ENCODE measurements around the gene CCDC171. TPM values are rescaled to one million over a fixed set of nuclear protein-coding genes. Genes with fewer than 3 reads are reported as not detected.
"Not testable (repeated sequence)": the region's sequence is repeated elsewhere in the genome, so short reads cannot be mapped to it uniquely, and the experiment has no call there.

CCDC171 gene
- total RNA-seq, 2 donors from 2014 or later: 2.5 to 5.5 TPM

DNA sequence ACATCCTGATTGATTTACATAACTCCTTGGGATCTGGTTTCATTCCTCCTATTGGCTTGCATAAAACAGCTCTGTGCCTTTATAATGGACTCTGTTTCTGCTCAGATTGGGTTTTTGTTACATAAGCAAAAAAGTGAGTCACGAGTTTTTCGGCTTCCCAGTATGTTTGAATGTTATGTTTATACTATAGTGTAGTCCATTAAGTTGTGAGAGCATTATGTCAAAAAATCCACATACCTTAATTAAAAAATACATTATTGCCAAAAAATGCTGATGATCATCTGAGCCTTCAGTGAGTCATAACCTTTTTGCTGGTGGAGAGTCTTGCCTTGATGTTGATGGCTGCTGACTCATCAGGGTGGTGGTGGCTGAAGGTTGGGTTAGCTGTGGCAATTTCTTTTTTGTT, 144.6 kb downstream of the CCDC171 start:
- Mint-ChIP-seq H3K27ac (no peak overlapping the region), H3K4me1 (no peaks in the 10 kb centered on the region), H3K27me3 (no peaks in the 10 kb centered on the region), H3K9me3 (no peaks in the 10 kb centered on the region), H3K36me3 (ENCODE audit: low read depth) (no peaks in the 10 kb centered on the region), H3K4me3 (no peak overlapping the region)
- no peak for ATAC-seq (replicated peaks)

GRCh38 chr9:15699876-15700559, 147.2 kb downstream of the CCDC171 start:
- not testable (repeated sequence) for H3K36me3 Mint-ChIP-seq (ENCODE audit: low read depth); H3K27ac Mint-ChIP-seq; H3K27me3 Mint-ChIP-seq; ATAC-seq (replicated peaks); H3K4me1 Mint-ChIP-seq; H3K4me3 Mint-ChIP-seq; H3K9me3 Mint-ChIP-seq

- Mint-ChIP-seq H3K4me3 (no peak overlapping the region), H3K9me3 (no peaks in the 10 kb centered on the region), H3K27ac (no peak overlapping the region), H3K36me3 (ENCODE audit: low read depth) (no peaks in the 10 kb centered on the region), H3K4me1 (no peaks in the 10 kb centered on the region), H3K27me3 (no peaks in the 10 kb centered on the region)
- no peak for ATAC-seq (replicated peaks)
These were observed 154.2 kb downstream of the CCDC171 start for GRCh38 chr9:15707000-15707399.

GRCh38 chr9:15711531-15711930, 158.7 kb downstream of the CCDC171 start:
- H3K4me1 Mint-ChIP-seq: no peaks in the 10 kb centered on the region
- no peaks in the 10 kb centered on the region for H3K27me3 Mint-ChIP-seq
- no peak overlapping the region for H3K4me3 Mint-ChIP-seq
- H3K27ac Mint-ChIP-seq: no peak overlapping the region
- H3K9me3 Mint-ChIP-seq: no peaks in the 10 kb centered on the region
- no peak for ATAC-seq (replicated peaks)
- no peaks in the 10 kb centered on the region for H3K36me3 Mint-ChIP-seq (ENCODE audit: low read depth)

DNA sequence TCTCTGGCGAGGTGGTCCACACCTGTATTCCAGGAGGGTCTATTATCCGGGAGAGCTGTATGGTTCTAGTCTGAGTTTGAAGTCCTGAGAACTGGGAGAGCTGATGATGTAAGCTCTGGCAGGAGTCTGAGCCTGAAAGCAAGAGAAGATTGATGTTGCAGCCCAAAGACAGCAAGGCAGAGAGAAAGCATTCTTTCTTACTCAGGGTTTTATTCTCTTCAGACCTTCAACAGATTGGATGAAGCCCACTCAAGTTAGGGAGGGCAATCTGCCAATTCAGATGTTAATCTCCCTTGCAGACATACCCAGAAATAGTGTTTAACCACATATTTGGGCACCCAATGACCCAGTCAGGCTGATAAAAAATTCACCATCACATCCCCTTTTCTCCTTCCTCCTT, 159.1 kb downstream of the CCDC171 start:
- no peaks in the 10 kb centered on the region for H3K27me3 Mint-ChIP-seq
- no peak overlapping the region for H3K27ac Mint-ChIP-seq
- no peak for ATAC-seq (replicated peaks)
- H3K36me3 Mint-ChIP-seq (ENCODE audit: low read depth): no peaks in the 10 kb centered on the region
- no peak overlapping the region for H3K4me3 Mint-ChIP-seq
- no peaks in the 10 kb centered on the region for H3K4me1 Mint-ChIP-seq
- no peaks in the 10 kb centered on the region for H3K9me3 Mint-ChIP-seq

- no peak for ATAC-seq (replicated peaks)
- Mint-ChIP-seq H3K27ac (no peak overlapping the region), H3K4me1 (no peaks in the 10 kb centered on the region), H3K4me3 (no peak overlapping the region), H3K36me3 (ENCODE audit: low read depth) (no peaks in the 10 kb centered on the region), H3K27me3 (no peaks in the 10 kb centered on the region), H3K9me3 (no peaks in the 10 kb centered on the region)
These were observed 161.9 kb downstream of the CCDC171 start for GRCh38 chr9:15714746-15715145.

DNA sequence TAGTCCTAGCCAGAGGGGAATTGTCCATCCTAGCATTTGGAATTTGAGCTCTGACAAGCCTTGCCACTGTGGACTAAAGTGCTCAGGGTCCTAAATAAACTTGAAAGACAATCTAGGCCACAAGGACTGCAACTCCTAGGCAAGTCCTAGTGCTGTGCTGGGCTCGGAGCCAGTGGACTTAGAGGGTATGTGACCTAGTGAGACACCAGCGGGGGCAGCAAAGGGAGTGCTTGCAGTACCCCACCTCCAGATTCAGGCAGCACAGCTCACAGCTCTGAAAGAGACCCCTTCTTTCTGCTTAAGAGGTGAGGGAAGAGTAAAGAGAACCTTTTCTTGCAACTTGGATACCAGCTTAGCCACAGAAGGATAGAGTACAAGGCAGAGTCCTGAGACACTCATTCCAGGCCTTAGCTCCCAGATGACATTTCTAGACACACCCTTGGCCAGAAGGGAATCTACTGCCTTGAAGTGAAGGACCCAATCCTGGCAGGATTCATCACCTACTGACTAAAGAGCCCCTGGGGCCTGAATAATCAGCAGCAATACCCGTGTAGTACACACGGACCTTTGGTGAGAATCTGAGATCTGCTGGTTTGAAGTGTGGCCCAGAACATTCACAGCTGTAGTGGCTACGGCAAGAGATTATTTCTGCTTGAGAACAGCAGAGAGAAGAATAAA, 164.6 kb downstream of the CCDC171 start:
- no peak for ATAC-seq (replicated peaks)
- no peaks in the 10 kb centered on the region for H3K9me3 Mint-ChIP-seq
- no peaks in the 10 kb centered on the region for H3K36me3 Mint-ChIP-seq (ENCODE audit: low read depth)
- no peaks in the 10 kb centered on the region for H3K4me1 Mint-ChIP-seq
- H3K27ac Mint-ChIP-seq: no peak overlapping the region
- no peaks in the 10 kb centered on the region for H3K27me3 Mint-ChIP-seq
- H3K4me3 Mint-ChIP-seq: no peak overlapping the region

DNA sequence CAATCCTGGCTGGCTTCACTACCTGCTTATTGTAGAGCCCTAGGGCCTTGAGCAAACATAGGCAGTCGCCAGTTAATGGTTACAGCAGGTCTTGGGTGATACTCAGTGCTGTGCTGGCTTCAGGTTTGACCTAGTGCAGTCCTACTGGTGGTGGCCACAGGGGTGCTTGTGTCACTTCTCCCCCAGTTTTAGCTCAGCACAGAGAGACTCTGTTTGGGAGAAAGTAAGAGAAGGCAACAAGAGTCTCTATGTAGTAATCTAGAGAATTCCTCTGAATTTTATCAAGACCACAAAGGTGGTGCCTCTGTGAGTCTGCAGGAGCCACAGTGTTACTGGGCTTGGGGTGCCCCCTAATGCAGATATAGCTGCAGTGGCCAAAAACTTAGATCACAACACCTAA, 165.6 kb downstream of the CCDC171 start:
- H3K27me3 Mint-ChIP-seq: no peaks in the 10 kb centered on the region
- no peaks in the 10 kb centered on the region for H3K9me3 Mint-ChIP-seq
- no peak for ATAC-seq (replicated peaks)
- no peaks in the 10 kb centered on the region for H3K36me3 Mint-ChIP-seq (ENCODE audit: low read depth)
- H3K27ac Mint-ChIP-seq: no peak overlapping the region
- no peak overlapping the region for H3K4me3 Mint-ChIP-seq
- no peaks in the 10 kb centered on the region for H3K4me1 Mint-ChIP-seq

DNA sequence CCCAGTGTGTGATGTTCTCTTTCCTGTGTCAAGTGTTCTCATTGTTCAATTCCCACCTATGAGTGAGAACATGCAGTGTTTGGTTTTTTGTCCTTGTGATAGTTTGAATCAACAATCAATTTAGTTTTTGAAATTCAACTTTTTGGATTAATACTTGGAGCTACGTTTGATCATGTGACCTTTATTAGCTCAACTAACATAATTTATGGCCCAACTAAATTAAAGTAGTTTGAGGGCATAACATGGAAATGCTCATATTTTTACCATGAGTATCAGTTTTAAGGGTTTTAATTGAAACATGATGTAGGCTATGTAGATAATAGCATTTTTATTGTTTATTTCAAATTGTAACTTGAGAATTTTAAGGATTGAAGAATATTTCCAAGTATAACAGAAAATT, 168.0 kb downstream of the CCDC171 start:
- no peaks in the 10 kb centered on the region for H3K9me3 Mint-ChIP-seq
- H3K4me3 Mint-ChIP-seq: no peak overlapping the region
- no peaks in the 10 kb centered on the region for H3K4me1 Mint-ChIP-seq
- no peak for ATAC-seq (replicated peaks)
- no peaks in the 10 kb centered on the region for H3K36me3 Mint-ChIP-seq (ENCODE audit: low read depth)
- no peaks in the 10 kb centered on the region for H3K27me3 Mint-ChIP-seq
- H3K27ac Mint-ChIP-seq: no peak overlapping the region

DNA sequence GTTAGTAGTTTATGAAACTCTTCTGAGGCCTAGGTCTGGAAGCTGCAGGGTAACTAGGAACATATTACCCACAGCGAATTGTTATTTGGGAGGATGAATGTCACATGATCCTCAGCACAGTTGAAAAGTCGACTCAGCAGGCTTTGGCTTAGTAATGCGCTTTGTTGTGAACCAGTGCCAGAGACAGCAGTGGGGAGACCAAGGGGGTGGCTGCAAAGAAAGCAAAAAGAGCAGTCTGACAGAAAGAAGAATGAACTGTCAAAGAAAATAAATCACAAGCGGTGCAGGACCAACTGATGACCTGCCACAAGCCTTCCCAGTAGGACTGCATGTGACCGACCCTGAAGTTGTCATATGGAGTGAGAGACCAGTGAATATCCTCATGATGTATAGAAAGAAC, 170.0 kb downstream of the CCDC171 start:
- no peaks in the 10 kb centered on the region for H3K36me3 Mint-ChIP-seq (ENCODE audit: low read depth)
- ATAC-seq (replicated peaks): no peak
- no peaks in the 10 kb centered on the region for H3K4me1 Mint-ChIP-seq
- H3K27ac Mint-ChIP-seq: no peak overlapping the region
- H3K4me3 Mint-ChIP-seq: no peak overlapping the region
- H3K9me3 Mint-ChIP-seq: no peaks in the 10 kb centered on the region
- no peaks in the 10 kb centered on the region for H3K27me3 Mint-ChIP-seq

DNA sequence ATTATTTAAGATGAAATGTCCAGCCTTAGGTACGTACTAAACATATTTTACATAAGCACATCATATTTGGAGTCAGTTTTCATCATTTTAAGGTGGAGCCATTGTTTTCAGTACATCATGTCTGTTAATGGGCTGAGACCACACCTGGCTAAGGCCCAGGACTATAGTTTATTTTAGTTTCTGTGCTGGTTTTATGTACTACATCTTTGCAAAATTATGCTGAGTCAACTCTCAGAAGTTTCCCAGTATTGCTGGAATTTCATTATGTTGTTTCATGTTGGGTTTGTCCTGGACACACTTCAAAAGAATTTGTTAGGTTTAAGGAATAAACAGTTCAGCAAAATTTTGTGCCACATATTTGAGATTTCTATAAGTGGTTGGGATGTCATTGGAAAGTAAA, 171.2 kb downstream of the CCDC171 start:
- H3K9me3 Mint-ChIP-seq: no peaks in the 10 kb centered on the region

DNA sequence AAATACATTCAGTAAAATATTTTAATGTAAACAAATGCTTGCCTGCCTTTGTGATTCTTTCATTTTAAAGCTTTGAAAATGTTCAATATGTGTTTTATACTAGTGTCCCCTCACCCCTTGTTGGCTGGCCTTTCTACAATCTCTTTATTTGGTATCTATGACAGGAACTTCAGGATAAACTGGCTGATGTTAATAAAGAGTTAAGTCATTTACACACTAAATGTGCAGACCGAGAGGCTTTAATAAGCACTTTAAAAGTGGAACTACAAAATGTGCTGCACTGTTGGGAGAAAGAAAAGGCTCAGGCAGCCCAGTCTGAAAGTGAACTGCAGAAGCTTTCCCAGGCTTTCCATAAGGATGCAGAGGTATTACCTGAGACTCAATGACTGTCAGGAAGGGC, 171.8 kb downstream of the CCDC171 start:
- no peak overlapping the region for H3K27ac Mint-ChIP-seq
- H3K27me3 Mint-ChIP-seq: no peaks in the 10 kb centered on the region
- H3K36me3 Mint-ChIP-seq (ENCODE audit: low read depth): no peaks in the 10 kb centered on the region
- H3K4me1 Mint-ChIP-seq: no peaks in the 10 kb centered on the region
- no peaks in the 10 kb centered on the region for H3K9me3 Mint-ChIP-seq
- no peak overlapping the region for H3K4me3 Mint-ChIP-seq
- no peak for ATAC-seq (replicated peaks)

More for the DNA sequence above, 171.2 kb downstream of the CCDC171 start:
- H3K27ac Mint-ChIP-seq: no peak overlapping the region
- no peak overlapping the region for H3K4me3 Mint-ChIP-seq
- no peak for ATAC-seq (replicated peaks)
- no peaks in the 10 kb centered on the region for H3K36me3 Mint-ChIP-seq (ENCODE audit: low read depth)
- H3K4me1 Mint-ChIP-seq: no peaks in the 10 kb centered on the region
- no peaks in the 10 kb centered on the region for H3K27me3 Mint-ChIP-seq

GRCh38 chr9:15725953-15726352, 173.1 kb downstream of the CCDC171 start:
- no peak for ATAC-seq (replicated peaks)
- Mint-ChIP-seq H3K27me3 (no peaks in the 10 kb centered on the region), H3K9me3 (no peaks in the 10 kb centered on the region), H3K36me3 (ENCODE audit: low read depth) (no peaks in the 10 kb centered on the region), H3K27ac (no peak overlapping the region), H3K4me3 (no peak overlapping the region), H3K4me1 (no peaks in the 10 kb centered on the region)

DNA sequence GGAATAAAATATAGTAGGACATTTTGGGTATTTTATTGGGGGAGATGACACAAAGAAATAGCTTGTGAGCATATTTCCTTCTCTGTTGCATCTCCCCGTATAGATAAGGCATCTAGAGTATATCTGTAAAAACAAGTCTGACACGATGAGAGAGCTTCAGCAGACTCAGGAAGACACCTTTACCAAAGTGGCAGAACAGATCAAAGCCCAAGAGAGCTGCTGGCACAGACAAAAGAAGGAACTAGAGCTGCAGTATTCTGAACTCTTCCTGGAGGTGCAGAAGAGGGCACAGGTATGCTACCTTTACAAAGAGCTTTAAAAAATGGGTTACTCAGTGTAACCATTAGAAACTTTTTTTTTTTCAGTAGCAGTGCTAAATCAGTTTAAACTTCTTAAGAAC, 176.7 kb downstream of the CCDC171 start:
- no peak overlapping the region for H3K27ac Mint-ChIP-seq
- H3K4me1 Mint-ChIP-seq: no peaks in the 10 kb centered on the region
- no peaks in the 10 kb centered on the region for H3K36me3 Mint-ChIP-seq (ENCODE audit: low read depth)
- no peaks in the 10 kb centered on the region for H3K9me3 Mint-ChIP-seq
- no peak for ATAC-seq (replicated peaks)
- no peaks in the 10 kb centered on the region for H3K27me3 Mint-ChIP-seq
- H3K4me3 Mint-ChIP-seq: no peak overlapping the region

DNA sequence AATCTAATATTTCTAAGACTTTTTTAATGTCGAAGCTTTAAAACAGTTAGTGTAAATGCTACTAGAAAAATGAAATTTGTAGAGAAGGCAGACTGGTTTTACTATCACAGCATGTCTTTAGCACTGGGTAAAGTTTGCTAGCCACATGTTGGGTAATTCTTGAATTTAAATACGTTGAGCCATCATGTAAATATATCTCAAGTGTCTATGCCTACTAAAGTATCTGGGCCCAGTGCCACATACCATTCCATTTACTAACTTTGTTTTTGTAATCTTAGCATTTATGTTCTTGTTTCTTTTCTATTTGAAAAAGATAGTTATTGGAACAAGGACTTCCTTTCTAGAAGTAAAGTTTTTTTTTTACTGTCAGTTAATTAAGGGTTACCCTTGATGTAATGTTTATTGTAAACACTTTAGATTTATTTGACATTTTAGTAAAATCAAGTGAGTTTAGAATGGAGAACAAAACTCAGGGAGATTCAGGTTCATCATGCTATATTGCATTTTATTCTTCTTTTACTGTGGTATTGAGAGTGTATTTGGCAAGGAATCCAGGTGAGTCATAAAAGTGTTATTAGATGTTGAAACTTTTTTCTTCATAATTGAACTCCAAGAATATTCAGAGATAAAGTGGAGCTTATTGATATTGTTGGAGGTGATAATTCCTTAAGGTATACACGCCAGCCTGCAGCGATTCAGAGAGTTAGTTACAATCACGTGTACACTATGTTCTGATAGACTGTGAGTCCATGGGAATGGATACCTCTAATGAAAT, 182.4 kb downstream of the CCDC171 start:
- H3K27me3 Mint-ChIP-seq: no peaks in the 10 kb centered on the region

More for the DNA sequence above, 182.4 kb downstream of the CCDC171 start:
- no peak for ATAC-seq (replicated peaks)
- H3K4me3 Mint-ChIP-seq: no peak overlapping the region
- H3K4me1 Mint-ChIP-seq: no peaks in the 10 kb centered on the region
- H3K36me3 Mint-ChIP-seq (ENCODE audit: low read depth): no peaks in the 10 kb centered on the region
- no peak overlapping the region for H3K27ac Mint-ChIP-seq
- H3K9me3 Mint-ChIP-seq: no peaks in the 10 kb centered on the region
